Raji (cell line): ENCODE results near the gene DBNDD1.

Experiments used
- POLR2A ChIP-seq: IDR thresholded peaks from 2 replicates; pipeline ENCODE4 v1.6.1; 2011; ENCODE audit warnings: low read depth, low read length, control low read depth; ENCODE audit not compliant: insufficient read depth

DBNDD1 gene

DNA sequence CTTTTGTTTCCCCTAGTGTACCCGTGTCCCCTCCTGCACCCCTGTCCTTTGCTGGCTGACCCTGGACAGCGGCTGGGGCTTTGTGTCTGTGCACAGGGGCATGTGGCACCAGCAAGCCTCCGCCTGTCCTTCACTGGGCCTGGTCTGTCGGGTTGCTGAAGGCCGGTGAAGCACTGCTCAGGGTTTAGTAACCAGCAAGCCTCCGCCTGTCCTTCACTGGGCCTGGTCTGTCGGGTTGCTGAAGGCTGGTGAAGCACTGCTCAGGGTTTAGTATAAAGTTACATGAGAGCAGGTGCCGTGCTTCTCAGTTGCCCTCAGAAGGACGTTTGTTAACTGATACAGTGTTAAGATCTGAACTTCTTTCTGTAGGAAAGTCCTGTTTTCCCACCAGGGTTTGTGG lies 36.9 kb downstream of the DBNDD1 start:
- no peak for TF ChIP-seq POLR2A

DNA sequence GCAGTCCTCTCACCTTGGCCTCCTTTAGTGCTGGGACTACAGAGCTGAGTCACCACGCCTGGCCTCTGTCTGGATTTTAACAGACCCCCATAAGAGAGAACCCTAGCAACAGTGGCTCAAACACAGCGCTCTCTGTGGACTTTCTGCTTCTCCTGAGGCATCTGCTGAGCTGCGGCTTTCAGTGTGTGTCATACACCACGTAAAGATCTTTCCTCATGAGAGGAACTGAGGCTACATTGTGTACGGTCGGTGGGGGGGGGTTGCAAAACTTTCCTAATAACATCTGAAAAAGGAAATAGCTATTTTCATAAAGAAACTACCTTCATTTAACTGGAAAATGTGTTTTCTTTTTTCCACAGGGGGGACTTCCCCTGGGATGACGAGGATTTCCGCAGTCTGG lies 37.8 kb downstream of the DBNDD1 start:
- TF ChIP-seq POLR2A = no peak

DNA sequence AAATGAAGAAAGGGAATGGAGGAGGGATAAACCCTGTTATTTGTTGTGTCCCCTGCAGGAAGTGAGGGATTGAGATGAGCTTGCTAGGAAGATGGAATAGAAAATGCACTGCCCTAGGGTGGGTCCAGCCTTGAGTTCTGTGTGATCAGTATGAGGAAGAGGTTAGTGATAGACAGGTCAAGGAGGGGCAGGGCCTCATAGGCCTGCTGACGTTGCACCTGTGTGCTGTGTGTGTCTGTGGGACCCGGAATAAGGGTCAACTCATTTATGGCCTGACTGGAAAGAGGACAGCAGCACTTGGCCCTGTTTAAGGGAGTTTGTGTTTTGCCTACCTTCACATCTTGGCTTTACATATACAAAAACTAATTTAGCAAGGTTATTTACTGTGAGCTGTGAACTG lies 44.4 kb downstream of the DBNDD1 start:
- TF ChIP-seq POLR2A = no peak

DNA sequence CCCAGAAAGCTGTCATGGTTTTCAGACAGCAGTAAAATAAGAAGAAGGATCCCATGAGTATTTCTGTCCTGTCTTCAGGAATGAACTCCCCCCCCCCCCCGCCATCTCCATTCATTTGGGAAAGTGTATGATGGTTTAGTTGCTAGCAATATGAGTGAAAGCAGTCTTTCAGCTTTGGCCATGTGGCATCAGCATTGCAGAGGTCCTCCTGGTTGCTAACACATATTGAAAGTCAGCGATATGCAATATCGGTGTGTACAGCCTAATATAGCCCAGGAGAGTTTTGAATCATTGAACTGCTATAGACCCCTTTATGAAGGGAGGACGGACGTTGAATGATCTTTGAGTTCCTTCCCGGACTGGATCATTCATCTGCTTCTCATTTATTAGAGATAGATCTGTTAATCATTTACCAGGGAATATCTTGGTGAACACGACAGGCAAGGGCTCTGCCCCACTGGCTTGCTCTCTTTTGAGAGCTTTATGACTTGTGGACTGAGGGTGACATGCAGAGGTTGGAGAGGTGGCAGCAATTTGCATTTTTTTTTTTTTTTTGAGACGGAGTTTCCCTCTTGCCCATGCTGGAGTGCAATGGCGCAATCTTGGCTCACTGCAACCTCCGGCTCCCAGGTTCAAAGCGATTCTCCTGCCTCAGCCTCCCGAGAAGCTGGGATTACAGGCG lies 45.5 kb downstream of the DBNDD1 start:
- peak; percentile 43; the same call in 1 of the 2 replicates for TF ChIP-seq POLR2A

DNA sequence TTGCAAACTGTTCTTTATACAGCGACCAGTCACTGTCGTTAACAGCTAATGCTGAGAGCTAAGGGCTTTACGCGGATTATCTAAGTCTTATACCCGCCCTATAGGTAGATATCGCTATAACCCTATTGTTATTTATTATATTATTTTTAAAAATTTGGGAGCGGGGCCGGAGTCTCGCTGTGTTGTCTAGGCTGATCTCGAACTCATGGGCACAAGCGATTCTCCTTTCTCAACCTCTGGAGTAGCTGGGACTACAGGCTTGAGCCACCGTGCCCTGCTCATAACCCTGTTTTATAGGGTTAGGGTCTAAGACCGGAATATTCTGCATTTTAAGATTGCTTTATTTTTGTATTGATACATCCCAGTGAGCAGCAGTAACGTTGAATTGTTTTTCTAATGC lies 46.0 kb downstream of the DBNDD1 start:
- no peak for TF ChIP-seq POLR2A

DNA sequence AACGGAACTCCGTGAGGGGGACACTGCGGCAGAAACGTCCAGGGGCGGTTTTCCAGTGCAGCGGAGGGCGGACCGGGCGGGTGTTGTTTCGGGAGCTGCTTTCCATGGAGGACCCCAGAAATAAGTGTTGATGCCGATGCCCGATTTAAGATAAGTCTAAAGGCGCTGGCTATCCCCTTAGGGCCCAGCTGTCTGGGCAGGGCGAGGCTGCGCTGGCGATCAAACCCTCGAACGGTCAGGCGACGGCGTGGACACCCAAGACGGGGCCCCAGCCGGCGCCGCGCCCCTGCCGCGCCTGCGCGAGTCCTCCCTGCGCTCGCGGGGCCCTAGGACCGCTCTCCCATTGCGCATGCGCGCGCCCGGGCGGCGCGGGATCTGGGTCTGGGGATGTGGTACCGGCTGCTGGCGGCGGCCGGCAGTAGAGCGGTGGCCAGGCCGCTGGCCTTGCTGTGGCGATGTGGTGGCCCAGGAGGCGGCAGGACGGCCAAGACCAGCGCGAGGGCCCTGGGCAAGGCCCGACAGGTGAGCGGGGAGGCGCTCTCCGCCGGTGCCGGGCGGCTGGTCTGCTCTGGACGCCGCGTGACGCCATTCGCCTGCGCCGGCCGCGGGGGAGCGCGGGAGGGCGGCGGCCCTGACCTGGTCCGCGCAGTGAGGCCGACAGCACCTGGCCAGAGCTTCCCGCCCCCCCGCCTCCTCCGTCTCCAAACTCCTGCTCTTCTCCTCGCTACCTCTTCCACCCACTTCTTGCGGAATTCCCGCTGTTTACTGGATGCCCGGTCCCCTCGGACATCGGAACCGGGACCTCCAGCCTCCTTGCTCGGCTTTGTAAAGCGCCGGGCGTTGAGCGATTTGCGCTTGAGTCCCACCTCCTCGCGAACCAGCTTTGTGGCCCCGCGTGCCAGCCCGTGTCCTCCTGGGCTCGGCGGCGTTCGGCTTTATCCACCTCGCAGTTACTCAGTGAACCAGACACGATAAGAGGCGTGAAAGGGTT lies 46.7 kb downstream of the DBNDD1 start:
- TF ChIP-seq POLR2A = peak; percentile 92

DNA sequence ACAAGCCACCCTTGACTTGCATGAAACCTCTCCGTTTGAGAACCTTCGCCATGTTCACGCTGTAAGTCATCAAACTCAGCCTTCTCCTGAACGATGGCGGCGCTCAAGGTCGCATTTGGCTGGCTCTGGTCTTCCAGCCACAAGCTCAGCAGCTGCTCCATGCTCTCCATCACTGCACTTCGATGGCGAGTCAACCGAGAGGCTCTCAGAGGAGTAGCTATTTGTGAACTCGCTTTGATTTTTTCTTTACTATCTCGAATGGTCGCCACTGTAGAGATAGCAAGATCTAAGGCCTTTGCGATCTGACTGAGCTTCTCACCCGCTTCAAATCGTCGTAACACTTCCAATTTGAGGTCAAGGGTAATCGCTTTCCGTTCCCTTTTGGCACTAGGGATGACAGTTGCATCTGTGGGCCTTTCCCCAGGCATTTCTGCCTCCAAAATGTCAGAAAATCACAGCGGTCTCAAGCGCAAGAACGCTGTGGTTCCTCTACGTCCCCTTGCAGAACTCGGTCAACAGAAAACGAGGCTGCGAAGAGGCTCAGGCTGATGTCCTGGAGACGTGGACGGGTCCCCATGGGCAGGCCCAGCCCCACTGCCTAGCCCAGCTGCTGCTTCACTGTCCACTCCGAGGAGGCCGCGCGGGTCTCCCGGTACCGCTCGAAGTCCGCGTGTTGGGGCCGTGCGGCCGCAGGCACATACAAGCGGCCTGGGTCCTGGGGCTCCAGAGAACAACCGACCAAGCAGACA lies 47.6 kb downstream of the DBNDD1 start:
- TF ChIP-seq POLR2A = no peak

DNA sequence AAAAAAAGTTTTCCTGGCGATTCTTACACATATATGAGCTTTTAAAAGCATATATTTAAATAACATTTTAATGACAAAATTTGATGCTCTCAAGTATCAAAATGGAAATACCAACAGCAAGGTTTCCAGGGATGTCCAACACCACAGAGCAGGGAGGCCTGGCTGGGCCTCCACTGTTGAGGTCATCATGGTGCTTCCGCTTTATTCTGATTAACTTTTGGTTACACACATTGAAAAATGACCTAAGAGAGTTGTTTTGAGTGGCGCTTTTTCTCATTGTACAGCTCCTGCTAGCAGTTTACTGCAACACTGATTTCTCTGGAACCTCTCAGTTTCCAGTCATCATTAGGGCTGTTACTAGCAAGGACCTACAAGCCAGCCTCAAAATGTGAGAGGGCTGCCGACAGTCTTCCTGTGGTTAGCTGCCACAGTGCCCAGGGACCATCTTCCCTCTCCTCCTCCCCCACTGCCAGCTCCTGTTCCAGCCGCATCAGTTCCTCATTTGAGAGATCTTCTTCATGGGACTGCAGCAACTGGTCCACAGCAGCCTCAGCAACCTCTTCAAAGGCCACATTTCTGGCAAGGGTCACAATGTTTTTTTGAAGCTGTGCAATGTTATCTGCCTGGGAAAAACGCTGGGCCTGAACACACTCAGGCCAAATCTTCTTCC lies 49.4 kb downstream of the DBNDD1 start:
- no peak for TF ChIP-seq POLR2A

DNA sequence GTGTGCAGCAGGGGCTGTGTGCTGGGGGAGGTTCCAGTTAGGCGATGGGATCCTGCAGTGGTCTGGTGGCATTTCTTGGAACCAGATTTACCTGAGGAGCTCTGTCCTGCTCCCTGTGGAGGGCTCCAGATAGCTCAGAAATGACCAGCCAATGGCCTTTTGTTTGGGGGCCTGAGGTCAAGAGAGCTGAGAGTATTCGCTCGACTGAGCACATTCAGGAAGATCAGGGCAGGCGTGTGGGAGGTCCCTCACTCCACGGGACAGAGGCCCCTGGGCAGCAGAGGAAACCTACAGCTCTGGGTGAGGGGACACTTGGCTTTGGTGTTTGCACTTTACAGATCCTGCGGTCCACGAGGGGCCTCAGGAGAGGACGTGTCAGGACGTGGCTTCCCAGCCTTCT lies 52.5 kb downstream of the DBNDD1 start:
- no peak for TF ChIP-seq POLR2A

DNA sequence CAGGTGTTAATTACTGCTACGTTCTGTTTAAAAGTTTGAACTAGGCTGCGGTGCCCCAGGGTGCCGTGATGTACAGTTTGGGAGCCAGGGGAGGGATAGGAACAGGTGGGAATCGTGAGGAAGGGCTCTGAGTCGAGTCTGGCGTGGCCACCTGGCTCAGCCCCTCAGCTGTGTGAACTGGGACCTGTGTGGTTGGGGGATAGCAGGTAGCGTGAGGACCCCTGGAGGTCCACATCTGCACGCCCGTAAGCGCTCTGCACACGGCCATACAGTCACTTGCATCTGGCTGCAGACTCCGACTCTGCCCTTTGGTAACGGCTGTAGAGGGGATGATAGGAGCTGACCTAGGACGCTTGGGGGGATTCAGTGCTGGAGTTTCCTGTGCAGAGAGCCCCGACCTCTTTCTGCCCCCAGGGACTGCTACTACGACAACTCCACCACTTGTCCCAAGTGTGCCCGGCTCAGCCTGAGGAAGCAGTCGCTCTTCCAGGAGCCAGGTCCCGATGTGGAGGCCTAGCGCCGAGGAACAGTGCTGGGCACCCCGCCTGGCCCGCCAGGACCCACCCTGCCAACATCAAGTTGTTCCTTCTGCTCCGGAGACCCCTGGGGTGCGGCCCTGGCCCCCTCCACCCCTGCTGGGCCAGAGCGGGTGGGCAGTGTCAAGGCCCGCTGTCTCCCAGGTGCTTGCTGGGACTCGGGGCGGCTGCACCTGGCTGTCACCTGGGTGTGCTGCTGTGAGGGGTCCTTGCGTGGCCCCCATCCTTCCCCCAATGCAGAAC lies 53.6 kb downstream of the DBNDD1 start:
- no peak for TF ChIP-seq POLR2A

DNA sequence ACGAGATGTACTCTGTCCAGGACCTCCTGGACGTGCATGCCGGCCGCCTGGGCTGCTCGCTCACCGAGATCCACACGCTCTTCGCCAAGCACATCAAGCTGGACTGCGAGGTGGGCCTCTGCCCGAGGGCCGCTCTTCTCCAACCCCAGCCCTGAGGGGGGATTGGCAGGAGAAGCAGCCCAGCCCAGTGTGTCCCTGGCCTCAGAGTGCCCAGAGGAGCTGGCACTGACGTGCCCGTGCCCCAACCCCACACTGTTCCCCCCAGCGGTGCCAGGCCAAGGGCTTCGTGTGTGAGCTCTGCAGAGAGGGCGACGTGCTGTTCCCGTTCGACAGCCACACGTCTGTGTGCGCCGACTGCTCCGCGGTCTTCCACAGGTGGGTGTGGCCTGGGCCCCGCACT lies 55.1 kb downstream of the DBNDD1 start:
- no peak for TF ChIP-seq POLR2A

DNA sequence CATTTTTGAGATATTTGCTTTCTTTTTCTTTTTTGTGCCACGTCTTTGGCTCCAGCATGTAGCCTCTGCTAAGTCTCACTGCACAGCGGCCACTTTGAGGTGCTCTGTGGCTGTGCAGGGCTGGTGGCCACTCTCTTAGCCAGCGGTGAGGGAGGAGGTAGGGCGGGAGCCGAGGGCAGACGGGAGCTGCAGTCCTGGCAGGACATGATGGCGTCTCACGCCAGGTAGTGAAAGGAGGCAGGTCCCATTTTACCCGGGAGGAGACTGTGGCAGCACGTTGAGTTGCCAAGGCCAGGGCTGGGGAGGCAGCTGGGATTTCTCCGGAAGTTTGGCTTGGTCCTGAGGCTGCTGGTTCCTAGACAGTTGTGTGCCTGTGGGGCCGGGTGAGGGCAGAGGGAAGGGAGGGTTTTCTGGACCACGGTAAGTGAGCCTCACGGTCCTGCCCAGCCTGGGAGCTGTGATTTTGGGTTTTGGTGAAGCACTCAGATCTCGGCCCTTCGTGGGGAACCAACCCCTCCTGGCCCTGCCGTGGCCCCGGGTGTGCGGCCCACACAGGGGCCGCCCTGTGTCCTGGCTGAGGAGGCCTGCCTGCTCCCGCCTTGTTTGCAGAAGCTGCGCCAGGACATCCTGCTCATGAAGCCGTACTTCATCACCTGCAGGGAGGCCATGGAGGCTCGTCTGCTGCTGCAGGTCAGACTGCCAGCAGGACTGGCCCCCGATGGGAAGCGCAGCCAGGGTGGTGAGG lies 56.3 kb downstream of the DBNDD1 start:
- TF ChIP-seq POLR2A = no peak

DNA sequence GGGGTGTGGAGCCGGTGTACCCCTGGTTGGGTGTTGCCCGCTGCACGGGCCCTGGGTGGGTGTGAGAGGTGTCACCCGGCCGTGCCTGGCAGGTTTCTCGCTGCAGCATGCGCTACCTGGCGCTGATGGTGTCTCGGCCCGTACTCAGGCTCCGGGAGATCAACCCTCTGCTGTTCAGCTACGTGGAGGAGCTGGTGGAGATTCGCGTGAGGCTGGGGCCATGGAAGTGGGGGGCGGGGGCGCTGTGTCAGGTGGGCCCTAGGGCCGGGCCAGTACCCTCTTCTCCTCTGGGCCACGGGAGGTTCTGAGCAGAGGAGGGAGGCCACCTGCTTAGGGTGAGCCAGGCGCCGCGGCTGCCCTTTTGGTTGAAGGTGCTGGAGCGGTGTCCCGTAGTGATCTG lies 57.3 kb downstream of the DBNDD1 start:
- no peak for TF ChIP-seq POLR2A
